HL-60 (cell line): Measurements from ENCODE around the gene GORAB.

Source experiments
- DNase-seq, 2 experiments: peaks; one replicate each; pipeline ENCODE4 v3.0.0-alpha.2; 2010 to 2020; ENCODE audit warnings: low read depth in 1 of 2, low spot score in 1 of 2
- H3K27ac ChIP-seq: fragments of 250-450 bp; sonication (Bioruptor Pico); replicated peaks from 2 replicates; pipeline ENCODE4 v1.5.1; 2020; ENCODE audit warnings: mild to moderate bottlenecking, moderate library complexity
- H3K27me3 ChIP-seq: fragments of 250-450 bp; sonication (Bioruptor Pico); 2 replicates; pipeline ENCODE4 v1.5.1; 2021; ENCODE audit warnings: mild to moderate bottlenecking, moderate library complexity; ENCODE audit not compliant: insufficient read depth, poor library complexity, severe bottlenecking
- H3K4me3 ChIP-seq: replicated peaks from 2 replicates; pipeline ENCODE4 v1.5.1; 2011; ENCODE audit warnings: mild to moderate bottlenecking, control low read depth, low read length; ENCODE audit not compliant: insufficient read depth
- CTCF ChIP-seq: IDR thresholded peaks from one replicate; pipeline ENCODE4 v1.5.1; 2011; ENCODE audit warnings: low read length, control low read depth, inconsistent platforms; ENCODE audit not compliant: insufficient read depth
- GABPA ChIP-seq: IDR thresholded peaks from 2 replicates; pipeline ENCODE4 v1.6.1; 2012; ENCODE audit warnings: low read depth
- POLR2AphosphoS5 ChIP-seq: IDR thresholded peaks from 2 replicates; pipeline ENCODE4 v1.6.1; 2012; ENCODE audit warnings: low read depth
- REST ChIP-seq: IDR thresholded peaks from 2 replicates; pipeline ENCODE4 v1.6.1; 2012; ENCODE audit warnings: low read depth; ENCODE audit not compliant: insufficient replicate concordance
- SPI1 ChIP-seq: IDR thresholded peaks from 2 replicates; pipeline ENCODE4 v1.6.1; 2012; ENCODE audit warnings: low read depth, mild to moderate bottlenecking, borderline replicate concordance

GORAB gene

GRCh38 chr1:170558731-170559130 lies 26.8 kb downstream of the GORAB start:
- no peaks in the 10 kb centered on the region for H3K27me3 ChIP-seq
- no peak for DNase-seq
- TF ChIP-seq CTCF (no peak), POLR2AphosphoS5 (no peak), GABPA (no peak), REST (no peak), SPI1 (no peak)
- no peak overlapping the region for H3K4me3 ChIP-seq
- no peak overlapping the region for H3K27ac ChIP-seq

GRCh38 chr1:170559166-170559565 lies 27.2 kb downstream of the GORAB start:
- H3K27me3 ChIP-seq, result no peaks in the 10 kb centered on the region
- DNase-seq, result no peak
- H3K4me3 ChIP-seq, result no peak overlapping the region
- TF ChIP-seq SPI1, result no peak
- TF ChIP-seq CTCF, result no peak
- TF ChIP-seq GABPA, result no peak
- TF ChIP-seq REST, result no peak
- H3K27ac ChIP-seq, result no peak overlapping the region

GRCh38 chr1:170560681-170561285 lies 28.8 kb downstream of the GORAB start:
- no peak for DNase-seq
- H3K27me3 ChIP-seq, result no peaks in the 10 kb centered on the region
- H3K27ac ChIP-seq, result no peak overlapping the region
- no peak overlapping the region for H3K4me3 ChIP-seq
- TF ChIP-seq SPI1 (no peak), GABPA (no peak), POLR2AphosphoS5 (no peak), CTCF (no peak), REST (no peak)
